SH-SY5Y (cell line): Measurements from ENCODE around the gene CDKN2AIPNL.

Experiments
- GATA2 ChIP-seq: IDR thresholded peaks from 2 replicates; pipeline ENCODE4 v1.6.1; 2011; ENCODE audit warnings: mild to moderate bottlenecking, low read depth, low read length
- GATA3 ChIP-seq: IDR thresholded peaks from 2 replicates; pipeline ENCODE4 v1.6.1; 2011; ENCODE audit warnings: low read depth, mild to moderate bottlenecking, low read length, moderate library complexity

DNA sequence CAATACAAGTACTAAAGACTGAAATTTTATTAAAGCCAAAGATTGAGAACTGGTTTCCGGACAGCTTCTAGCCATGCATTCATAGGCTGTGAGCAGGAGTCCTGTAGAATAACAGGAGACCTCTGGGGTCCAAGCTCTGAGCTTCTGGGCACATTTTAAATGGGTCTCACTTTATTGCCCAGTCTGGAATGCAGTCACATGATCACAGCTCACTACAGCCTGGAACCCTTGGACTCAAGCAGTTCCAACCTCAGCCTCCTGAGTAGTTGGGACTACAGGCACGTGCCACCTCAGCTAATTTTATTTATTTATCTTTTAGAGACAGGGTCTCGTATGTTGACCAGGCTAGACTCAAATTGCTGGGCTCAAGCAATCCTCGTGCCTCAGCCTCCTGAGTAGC, 15.4 kb downstream of the CDKN2AIPNL start:
- TF ChIP-seq GATA3 (no peak), GATA2 (no peak)
